ENCODE results near the gene LIN9.

Gene LIN9

DNA sequence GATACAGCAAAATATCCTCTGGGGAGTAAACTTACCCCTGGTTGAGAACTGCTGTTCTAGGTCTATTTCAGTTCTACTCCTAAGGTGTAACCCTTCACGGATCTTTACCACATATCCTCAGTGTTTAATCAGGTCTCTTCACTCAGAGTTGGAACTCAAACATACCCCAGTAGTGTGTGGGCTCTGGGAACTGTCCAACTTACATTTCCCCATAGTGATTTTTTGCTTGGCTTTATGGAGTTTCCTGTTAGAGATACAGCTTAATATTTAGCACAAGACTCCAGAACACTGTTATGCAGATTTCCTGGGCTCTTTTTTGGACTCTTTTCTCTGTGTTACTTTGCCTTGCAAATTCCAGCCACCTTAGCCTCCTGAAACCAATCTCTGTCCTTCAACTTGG is 26.7 kb upstream of the LIN9 start:
- TF ChIP-seq CTCF (IDR thresholded peaks at IDR 0.05; ENCODE audit: borderline replicate concordance, insufficient read depth, low read depth, low read length): no peak
- no peak overlapping the region for H3K4me3 ChIP-seq (ENCODE audit: low read depth, low read length)

- no peak overlapping the region for H3K4me3 ChIP-seq (ENCODE audit: low read depth, low read length)
Measured at GRCh38 chr1:226332947-226333346, 24.0 kb upstream of the LIN9 start.

DNA sequence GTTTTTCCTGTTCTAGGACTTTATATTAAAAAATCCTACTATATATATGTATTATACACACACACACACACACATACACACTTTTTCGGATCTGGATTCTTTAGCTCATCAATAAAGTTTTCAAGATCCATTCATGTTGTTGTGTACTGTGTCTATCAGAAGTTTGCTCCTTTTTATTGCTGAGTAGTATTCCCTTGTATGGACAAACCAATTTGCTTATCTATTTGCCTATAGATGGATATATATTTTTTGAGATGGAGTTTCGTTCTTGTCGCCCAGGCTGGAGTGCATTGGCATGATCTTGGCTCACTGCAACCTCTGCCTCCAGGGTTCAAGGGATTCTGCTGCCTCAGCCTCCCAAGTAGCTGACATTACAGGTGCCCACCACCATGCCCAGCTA is 20.3 kb upstream of the LIN9 start:
- no peak overlapping the region for H3K4me3 ChIP-seq (ENCODE audit: low read depth, low read length)
- TF ChIP-seq CTCF (IDR thresholded peaks at IDR 0.05; ENCODE audit: borderline replicate concordance, insufficient read depth, low read depth, low read length): no peak

More at GRCh38 chr1:226332947-226333346, 24.0 kb upstream of the LIN9 start:
- TF ChIP-seq CTCF (IDR thresholded peaks at IDR 0.05; ENCODE audit: borderline replicate concordance, insufficient read depth, low read depth, low read length): no peak

GRCh38 chr1:226327761-226328162 is 18.8 kb upstream of the LIN9 start:
- H3K4me3 ChIP-seq (ENCODE audit: low read depth, low read length): no peak overlapping the region
- TF ChIP-seq CTCF (IDR thresholded peaks at IDR 0.05; ENCODE audit: borderline replicate concordance, insufficient read depth, low read depth, low read length): no peak

- H3K4me3 ChIP-seq (ENCODE audit: low read depth, low read length): no peak overlapping the region
- no peak for TF ChIP-seq CTCF (IDR thresholded peaks at IDR 0.05; ENCODE audit: borderline replicate concordance, insufficient read depth, low read depth, low read length)
Measured at GRCh38 chr1:226325178-226325577, 16.2 kb upstream of the LIN9 start.

DNA sequence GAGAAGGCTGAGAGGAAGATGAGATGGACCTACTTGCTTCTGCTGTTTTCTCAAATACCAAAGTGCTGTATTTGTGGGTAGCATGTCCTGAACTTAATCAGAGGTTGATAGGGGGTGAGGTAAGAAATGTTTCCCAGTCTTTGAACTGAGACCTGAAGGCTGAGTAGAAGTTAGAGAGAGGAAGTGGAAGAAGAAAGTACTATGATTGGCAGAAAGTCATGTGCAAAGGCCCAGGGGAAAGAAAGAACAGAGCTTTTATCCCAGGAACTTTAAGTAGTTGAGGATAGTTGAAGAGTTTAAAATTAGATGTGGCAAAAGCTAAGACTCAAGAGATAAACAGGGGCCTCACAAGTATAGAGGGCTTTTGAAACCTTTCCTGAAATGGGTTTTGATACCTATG is 15.5 kb upstream of the LIN9 start:
- no peak overlapping the region for H3K4me3 ChIP-seq (ENCODE audit: low read depth, low read length)

GRCh38 chr1:226322986-226323385 is 14.0 kb upstream of the LIN9 start:
- H3K4me3 ChIP-seq (ENCODE audit: low read depth, low read length): no peak overlapping the region
- TF ChIP-seq CTCF (IDR thresholded peaks at IDR 0.05; ENCODE audit: borderline replicate concordance, insufficient read depth, low read depth, low read length): no peak

More for the DNA sequence above, 15.5 kb upstream of the LIN9 start:
- TF ChIP-seq CTCF (IDR thresholded peaks at IDR 0.05; ENCODE audit: borderline replicate concordance, insufficient read depth, low read depth, low read length): no peak
